Measurements from ENCODE around the gene CACNA2D2. TPM values are rescaled to one million over a fixed set of nuclear protein-coding genes. Genes with fewer than 3 reads are reported as not detected.

Gene CACNA2D2
- total and polyA plus RNA-seq, 7 donors = 0.14 to 1.6 (median 0.83) TPM

- DNase-seq (no peak), ATAC-seq (peak in 1 of 4 donors; percentile 6)
- intact Hi-C loops (cut with DNase I) = no loop called here
- Histone ChIP-seq H3K36me3 (ENCODE audit: insufficient read depth in 1 of 2, low read depth in 1 of 2) (no peaks in the 10 kb centered on the region), H3K27me3 (ENCODE audit: insufficient read depth in 3 of 3, low read length in 2 of 3) (no peaks in the 10 kb centered on the region), H3K4me3 (no peak overlapping the region), H3K4me1 (no peaks in the 10 kb centered on the region), H3K9me3 (no peaks in the 10 kb centered on the region), H3K27ac (no peak overlapping the region)
- 68 to 77% (median 72%) methylated on average over 7 of the region's 7 CpGs for WGBS, 3 donors
- no peak for TF ChIP-seq CTCF (IDR thresholded peaks at IDR 0.05)
Measured at GRCh38 chr3:50375258-50375931, 128.0 kb downstream of the CACNA2D2 start.

- no peak for DNase-seq
- intact Hi-C loops (cut with DNase I) = no loop called here
- no peak overlapping the region for H3K4me3 ChIP-seq
- H3K36me3 ChIP-seq (ENCODE audit: insufficient read depth in 1 of 2, low read depth in 1 of 2) = no peaks in the 10 kb centered on the region
- ATAC-seq = no peak
- H3K4me1 ChIP-seq = no peaks in the 10 kb centered on the region
- no peaks in the 10 kb centered on the region for H3K9me3 ChIP-seq
- TF ChIP-seq CTCF (IDR thresholded peaks at IDR 0.05) = no peak
- WGBS, 3 donors = 79 to 81% (median 80%) methylated on average over 20 to 22 of the region's 22 CpGs
- no peak overlapping the region for H3K27ac ChIP-seq
- peaks cover 0 to 3% (median 0%) of the 10 kb centered on the region in 3 donors for H3K27me3 ChIP-seq (ENCODE audit: insufficient read depth in 3 of 3, low read length in 2 of 3)
Measured at GRCh38 chr3:50374363-50375257, 128.8 kb downstream of the CACNA2D2 start.

GRCh38 chr3:50373146-50374051 is 130.0 kb downstream of the CACNA2D2 start:
- Histone ChIP-seq H3K27me3 (ENCODE audit: insufficient read depth in 3 of 3, low read length in 2 of 3) (peaks cover 0 to 3% (median 0%) of the 10 kb centered on the region in 3 donors), H3K27ac (no peak overlapping the region), H3K9me3 (no peaks in the 10 kb centered on the region), H3K4me3 (no peak overlapping the region), H3K36me3 (ENCODE audit: insufficient read depth in 1 of 2, low read depth in 1 of 2) (no peaks in the 10 kb centered on the region), H3K4me1 (no peaks in the 10 kb centered on the region)
- DNase-seq (no peak), ATAC-seq (no peak)
- WGBS, 3 donors = 66 to 69% (median 67%) methylated on average over 12 of the region's 12 CpGs
- intact Hi-C loops (cut with DNase I) = no loop called here
- no peak for TF ChIP-seq CTCF (IDR thresholded peaks at IDR 0.05)

- TF ChIP-seq CTCF (IDR thresholded peaks at IDR 0.05) = no peak
- Histone ChIP-seq H3K27ac (no peak overlapping the region), H3K4me1 (no peaks in the 10 kb centered on the region), H3K9me3 (no peaks in the 10 kb centered on the region), H3K27me3 (ENCODE audit: insufficient read depth in 3 of 3, low read length in 2 of 3) (peaks cover 0 to 3% (median 0%) of the 10 kb centered on the region in 3 donors), H3K4me3 (no peak overlapping the region), H3K36me3 (ENCODE audit: insufficient read depth in 1 of 2, low read depth in 1 of 2) (no peaks in the 10 kb centered on the region)
- ATAC-seq (no peak), DNase-seq (no peak)
- intact Hi-C loops (cut with DNase I) = no loop called here
- 71 to 74% (median 73%) methylated on average over 8 of the region's 8 CpGs for WGBS, 3 donors
Measured at GRCh38 chr3:50372349-50372748, 131.1 kb downstream of the CACNA2D2 start.

All from psoas muscle (tissue), 8 donors.